Gastroesophageal sphincter (tissue), 3 donors: ENCODE data around the gene CSF3R.

Source experiments
- EP300 ChIP-seq: sonication (generic); formaldehyde crosslinking; IDR thresholded peaks from one replicate; pipeline ENCODE4 v1.6.1; 2017; ENCODE audit warnings: antibody characterized with exemption, mild to moderate bottlenecking
- POLR2A ChIP-seq, 2 donors: fragments of 450-650 bp; IDR thresholded peaks; one replicate each; pipeline ENCODE4 v1.6.1; 2017; ENCODE audit warnings: antibody characterized with exemption in 2 of 2, mild to moderate bottlenecking in 2 of 2, moderate library complexity in 1 of 2
- POLR2AphosphoS5 ChIP-seq: sonication (generic); formaldehyde crosslinking; IDR thresholded peaks from one replicate; pipeline ENCODE4 v1.6.1; 2017; ENCODE audit warnings: antibody characterized with exemption
- TF ChIP-seq, protein P1 (sequence below), 4 experiments: fragments of 200-600 bp in 2 of 4; fragments of 450-650 bp in 2 of 4; sonication (generic) in 1 of 4; IDR thresholded peaks; one replicate each; pipeline ENCODE4 v1.5.1; 2017 to 2019; ENCODE audit warnings: antibody characterized with exemption in 4 of 4, mild to moderate bottlenecking in 2 of 4, moderate library complexity in 2 of 4

DNA sequence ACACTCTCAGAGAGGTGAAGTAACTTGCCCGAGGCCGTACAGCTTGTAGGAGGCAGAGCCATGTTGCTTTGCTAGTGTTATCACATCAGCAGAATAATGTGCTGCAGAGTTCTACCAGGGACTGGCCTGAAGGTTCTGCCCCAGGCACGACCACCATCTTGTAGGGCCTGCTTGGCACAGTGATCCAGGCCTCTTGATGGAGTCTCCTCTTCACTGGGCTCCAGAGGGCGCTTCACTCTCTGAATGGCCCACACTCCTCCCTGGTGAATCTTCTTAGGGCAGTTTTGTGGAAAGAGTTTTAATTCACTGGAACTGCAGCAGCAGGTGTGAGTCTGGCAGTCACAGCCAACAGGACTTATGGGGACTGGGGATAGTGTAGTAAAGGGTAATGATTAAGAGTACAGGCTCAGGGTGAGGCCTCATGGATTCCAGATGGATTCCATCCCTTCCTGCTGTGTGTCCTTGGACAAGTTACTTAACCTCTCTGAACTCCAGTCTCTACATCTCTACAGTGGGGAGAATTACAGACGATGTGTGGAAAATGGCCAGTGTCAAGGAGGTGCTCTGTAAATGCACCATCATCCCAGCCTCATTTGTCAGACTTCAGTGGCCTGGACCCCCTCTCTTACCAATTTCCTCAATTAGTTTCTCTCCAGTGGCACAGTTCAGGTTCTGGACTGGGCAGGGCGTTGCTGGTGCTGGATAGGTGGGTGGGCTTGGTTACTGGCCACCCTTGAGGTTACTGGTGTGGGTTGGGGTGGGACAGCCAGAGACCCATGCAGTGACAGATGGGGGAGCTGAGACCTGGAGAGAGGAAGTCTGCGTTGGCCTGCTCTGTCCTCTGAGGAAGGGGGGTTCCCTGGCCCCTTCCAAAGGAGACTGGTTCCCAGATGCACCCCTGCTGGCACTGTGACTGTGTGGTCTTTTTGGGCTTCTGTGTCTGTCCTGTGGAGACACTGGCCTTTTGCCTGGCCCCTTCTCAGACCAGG, 45.9 kb upstream of the CSF3R start:
- TF ChIP-seq, protein P1, sequence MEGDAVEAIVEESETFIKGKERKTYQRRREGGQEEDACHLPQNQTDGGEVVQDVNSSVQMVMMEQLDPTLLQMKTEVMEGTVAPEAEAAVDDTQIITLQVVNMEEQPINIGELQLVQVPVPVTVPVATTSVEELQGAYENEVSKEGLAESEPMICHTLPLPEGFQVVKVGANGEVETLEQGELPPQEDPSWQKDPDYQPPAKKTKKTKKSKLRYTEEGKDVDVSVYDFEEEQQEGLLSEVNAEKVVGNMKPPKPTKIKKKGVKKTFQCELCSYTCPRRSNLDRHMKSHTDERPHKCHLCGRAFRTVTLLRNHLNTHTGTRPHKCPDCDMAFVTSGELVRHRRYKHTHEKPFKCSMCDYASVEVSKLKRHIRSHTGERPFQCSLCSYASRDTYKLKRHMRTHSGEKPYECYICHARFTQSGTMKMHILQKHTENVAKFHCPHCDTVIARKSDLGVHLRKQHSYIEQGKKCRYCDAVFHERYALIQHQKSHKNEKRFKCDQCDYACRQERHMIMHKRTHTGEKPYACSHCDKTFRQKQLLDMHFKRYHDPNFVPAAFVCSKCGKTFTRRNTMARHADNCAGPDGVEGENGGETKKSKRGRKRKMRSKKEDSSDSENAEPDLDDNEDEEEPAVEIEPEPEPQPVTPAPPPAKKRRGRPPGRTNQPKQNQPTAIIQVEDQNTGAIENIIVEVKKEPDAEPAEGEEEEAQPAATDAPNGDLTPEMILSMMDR (IDR thresholded peaks at IDR 0.05), result no peak
- no peak for TF ChIP-seq POLR2A (IDR thresholded peaks at IDR 0.05)
- TF ChIP-seq EP300, result no peak
- no peak for TF ChIP-seq POLR2AphosphoS5
